Activated CD4-positive, alpha-beta T cell treated with anti-CD3 and anti-CD28 coated beads, Interleukin-2, amount 50 U/mL, for 1 hour (primary cell): Measurements from ENCODE around the gene TEP1.
A peak's percentile ranks its signal among the peaks of the same experiment; 100 is the strongest.
"Not testable (repeated sequence)": the region's sequence is repeated elsewhere in the genome, so short reads cannot be mapped to it uniquely, and the experiment has no call there.

Source experiments
- DNase-seq: peaks from one replicate; pipeline ENCODE4 v3.0.0-alpha.2; 2020

TEP1 gene

GRCh38 chr14:20384886-20385285 is 28.4 kb downstream of the TEP1 start:
- DNase-seq, result no peak

DNA sequence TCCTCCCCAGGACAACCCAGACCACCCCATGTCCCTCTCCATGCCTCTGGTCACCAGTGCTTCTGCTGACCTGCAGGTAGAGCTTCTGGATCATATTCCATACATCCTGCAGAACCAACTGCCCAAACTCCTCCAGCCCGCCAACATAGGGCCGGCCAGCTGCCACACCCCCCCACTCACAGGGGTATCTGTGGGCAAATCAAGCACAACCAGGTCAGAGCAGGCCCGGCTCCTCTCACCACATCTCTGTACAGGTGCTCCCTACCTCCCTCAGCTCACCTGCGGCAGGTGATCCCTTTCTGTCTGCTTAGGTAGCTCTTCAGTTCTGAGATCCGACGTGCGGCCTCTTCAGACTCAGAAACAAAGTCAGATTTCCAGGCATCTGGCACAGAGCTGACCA is 29.0 kb downstream of the TEP1 start:
- no peak for DNase-seq

DNA sequence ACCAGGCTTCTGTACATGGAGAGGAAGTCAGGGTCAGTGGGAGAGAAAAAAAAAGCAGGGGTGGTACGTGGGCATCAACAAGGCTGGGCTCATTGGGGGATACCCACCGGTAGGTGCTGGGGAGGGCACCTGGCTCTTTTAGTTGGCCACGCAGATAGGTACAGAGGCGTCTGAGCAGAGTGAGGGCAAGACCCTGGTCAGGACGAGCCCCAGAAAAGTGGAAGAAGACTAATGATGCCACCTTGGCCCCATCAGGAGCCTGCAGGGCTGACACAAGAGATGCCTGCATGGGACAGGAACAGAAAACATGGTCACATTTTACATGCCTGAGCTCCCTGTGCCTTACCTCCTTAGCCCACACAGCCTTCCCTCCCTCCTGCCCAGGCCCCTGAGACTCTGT is 29.7 kb downstream of the TEP1 start:
- DNase-seq, result no peak

- DNase-seq, result no peak
Measured at GRCh38 chr14:20383032-20383431, 30.3 kb downstream of the TEP1 start.

DNA sequence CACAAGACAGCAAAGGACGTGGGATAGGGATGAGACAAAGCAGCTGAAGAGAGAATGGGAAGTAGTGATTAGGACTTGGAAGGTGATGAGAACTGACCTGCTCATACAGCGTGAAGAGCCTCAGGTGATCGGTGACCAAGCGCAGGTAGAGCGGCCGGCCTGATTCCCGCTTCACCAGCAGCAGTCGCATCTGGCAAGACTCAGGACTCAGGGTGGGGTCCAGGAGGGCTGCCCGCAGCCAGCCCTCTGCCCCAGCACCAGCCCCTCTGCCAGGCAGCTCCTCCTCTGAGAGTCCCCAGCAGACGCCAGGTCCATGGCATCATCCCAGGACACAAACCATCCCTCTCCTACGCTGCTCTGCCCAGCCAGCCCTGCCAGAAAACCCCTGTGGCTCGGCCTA is 30.8 kb downstream of the TEP1 start:
- no peak for DNase-seq

- no peak for DNase-seq
Measured at GRCh38 chr14:20381341-20381740, 32.0 kb downstream of the TEP1 start.

- no peak for DNase-seq
Measured at GRCh38 chr14:20380681-20381080, 32.6 kb downstream of the TEP1 start.

GRCh38 chr14:20379743-20380142 is 33.6 kb downstream of the TEP1 start:
- no peak for DNase-seq

- DNase-seq, result no peak
Measured at GRCh38 chr14:20377171-20377570, 36.1 kb downstream of the TEP1 start.

GRCh38 chr14:20376071-20376588 is 37.2 kb downstream of the TEP1 start:
- DNase-seq, result no peak

- no peak for DNase-seq
Measured at GRCh38 chr14:20375471-20375870, 37.8 kb downstream of the TEP1 start.

GRCh38 chr14:20372796-20373195 is 40.5 kb downstream of the TEP1 start:
- no peak for DNase-seq

GRCh38 chr14:20365928-20366327 is 47.4 kb downstream of the TEP1 start:
- DNase-seq, result no peak

DNA sequence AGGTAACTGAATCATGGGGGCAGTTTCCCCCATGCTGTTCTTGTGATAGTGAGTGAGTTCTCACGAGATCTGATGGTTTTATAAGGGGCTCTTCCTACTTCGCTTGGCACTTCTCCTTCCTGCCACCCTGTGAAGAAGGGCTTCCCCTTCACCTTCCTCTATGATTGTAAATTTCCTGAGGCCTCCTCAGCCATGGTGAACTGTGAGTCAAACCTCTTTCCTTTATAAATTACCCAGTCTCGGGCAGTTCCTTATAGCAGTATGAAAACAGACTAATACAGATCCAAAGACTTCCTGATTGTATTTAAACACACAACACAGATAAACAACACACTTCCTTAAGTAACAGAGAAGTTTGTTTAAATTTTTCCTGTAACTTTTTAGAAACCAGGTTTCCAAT is 54.8 kb downstream of the TEP1 start:
- not testable (repeated sequence) for DNase-seq

GRCh38 chr14:20356422-20356821 is 56.9 kb downstream of the TEP1 start:
- no peak for DNase-seq

DNA sequence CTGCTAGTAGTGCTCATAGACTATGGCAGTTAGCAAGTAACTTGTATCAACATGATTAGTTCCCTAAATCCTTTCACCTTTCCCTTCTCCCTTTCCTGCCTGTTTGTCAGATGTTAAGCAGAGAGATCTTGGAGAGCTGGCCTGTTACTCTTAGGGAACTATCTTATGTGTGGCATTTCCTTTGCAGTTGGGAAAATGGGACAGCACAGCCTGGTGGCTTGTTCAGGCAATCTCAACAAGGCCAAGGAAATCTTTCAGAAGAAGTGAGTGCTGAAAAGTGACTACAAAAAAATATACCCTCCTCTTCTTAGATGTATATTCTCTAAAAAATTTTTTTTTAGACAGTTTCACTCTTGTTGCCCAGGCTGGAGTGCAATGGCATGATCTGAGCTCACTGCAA is 62.4 kb downstream of the TEP1 start:
- no peak for DNase-seq

- no peak for DNase-seq
Measured at GRCh38 chr14:20350282-20350681, 63.0 kb downstream of the TEP1 start.

- DNase-seq, result no peak
Measured at GRCh38 chr14:20347747-20348146, 65.6 kb downstream of the TEP1 start.

GRCh38 chr14:20346713-20347112 is 66.6 kb downstream of the TEP1 start:
- no peak for DNase-seq

DNA sequence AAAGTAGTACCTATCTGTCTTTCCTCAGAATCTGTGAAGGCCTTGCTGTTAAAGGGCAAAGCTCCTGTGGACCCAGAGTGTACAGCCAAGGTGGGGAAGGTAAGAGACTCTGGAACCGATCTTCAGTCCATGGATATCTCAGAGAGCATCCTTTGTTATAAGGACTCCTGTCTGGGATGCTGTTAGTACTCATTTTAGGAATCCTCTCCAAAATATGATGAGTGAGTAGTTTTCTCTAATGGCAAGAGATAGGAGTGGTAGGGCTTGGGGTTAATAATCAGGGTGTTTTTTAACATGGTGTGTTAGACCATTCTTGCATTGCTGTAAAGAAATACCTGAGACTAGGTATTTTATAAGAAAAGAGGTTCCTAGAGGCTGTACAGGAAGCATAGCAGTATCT is 67.9 kb downstream of the TEP1 start:
- no peak for DNase-seq

- no peak for DNase-seq
Measured at GRCh38 chr14:20343862-20344220, 69.5 kb downstream of the TEP1 start.

DNA sequence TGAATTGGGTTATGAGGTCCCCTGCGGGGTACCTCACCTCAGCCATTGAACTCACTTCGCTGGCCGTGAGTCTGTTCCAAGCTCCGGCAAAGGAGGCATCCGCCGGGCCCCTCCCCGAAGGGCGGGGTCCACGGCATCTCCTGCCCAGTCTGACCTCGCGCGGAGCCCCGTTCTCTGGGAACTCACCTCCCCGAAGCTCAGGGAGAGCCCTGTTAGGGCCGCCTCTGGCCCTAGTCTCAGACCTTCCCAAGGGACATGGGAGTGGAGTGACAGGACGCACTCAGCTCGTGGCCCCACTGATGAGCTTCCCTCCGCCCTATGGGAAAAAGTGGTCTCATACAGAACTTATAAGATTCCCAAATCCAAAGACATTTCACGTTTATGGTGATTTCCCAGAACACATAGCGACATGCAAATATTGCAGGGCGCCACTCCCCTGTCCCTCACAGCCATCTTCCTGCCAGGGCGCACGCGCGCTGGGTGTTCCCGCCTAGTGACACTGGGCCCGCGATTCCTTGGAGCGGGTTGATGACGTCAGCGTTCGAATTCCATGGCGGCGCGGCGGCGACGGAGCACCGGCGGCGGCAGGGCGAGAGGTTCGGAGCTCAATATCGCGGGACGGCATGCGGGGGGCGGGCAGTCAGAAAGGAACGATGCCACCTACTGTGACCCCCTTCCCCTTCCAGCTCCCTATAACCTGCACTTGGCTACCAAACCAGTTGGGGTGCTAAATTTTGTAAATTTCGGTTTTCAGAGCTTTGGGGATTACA is 70.0 kb downstream of the TEP1 start, which contains the start of gene PARP2:
Gene PARP2 (plus strand): TSS at position 544 of the 770 bp plus-strand sequence. CDS start 7 bp downstream, at position 551.
- DNase-seq, result peak; percentile 80

- no peak for DNase-seq
Measured at GRCh38 chr14:20341646-20342045, 71.7 kb downstream of the TEP1 start.

DNA sequence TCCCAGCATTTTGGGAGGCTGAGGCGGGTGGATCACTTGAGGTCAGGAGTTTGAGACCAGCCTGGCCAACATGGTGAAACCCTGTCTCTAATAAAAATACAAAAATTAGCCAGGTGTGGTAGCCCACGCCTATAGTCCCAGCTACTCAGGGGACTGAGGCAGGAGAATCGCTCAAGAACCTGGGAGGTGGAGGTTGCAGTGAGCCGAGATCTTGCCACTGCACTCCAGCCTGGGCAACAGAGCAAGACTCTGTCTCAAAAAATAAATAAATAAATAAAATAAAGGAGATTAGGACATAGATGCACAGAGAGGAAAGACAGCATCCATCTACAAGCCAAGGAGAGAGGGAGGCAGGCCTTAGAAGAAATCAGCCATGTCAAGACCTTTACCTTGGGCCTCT is 72.3 kb downstream of the TEP1 start:
- not testable (repeated sequence) for DNase-seq

- DNase-seq, result no peak
Measured at GRCh38 chr14:20334017-20334416, 79.3 kb downstream of the TEP1 start.
